Endothelial cell of umbilical vein (primary cell): Measurements from ENCODE around the gene CHST11. TPM values are rescaled to one million over a fixed set of nuclear protein-coding genes. Genes with fewer than 3 reads are reported as not detected.

Experiments
- BruUV-seq: library from RNA; stranded (reverse); fragments of 400-500 nt; replicated peaks from 2 replicates; lab custom pipeline; 2021; lab: Mats Ljungman, UMichigan
- CTCF ChIA-PET: fragments of 300-600, 350-600 bp; sonication (Branson Sonifier 250); formaldehyde crosslinking; loops from one replicate; lab custom pipeline; 2021; ENCODE audit warnings: antibody characterized with exemption, inconsistent platforms; lab: Charles Lee
- POLR2A ChIA-PET: fragments of 300-600, 350-600 bp; sonication (Branson Sonifier 250); formaldehyde crosslinking; loops from one replicate; lab custom pipeline; 2021; ENCODE audit warnings: antibody characterized with exemption, inconsistent platforms; lab: Charles Lee
- DNase-seq: peaks from one replicate; pipeline ENCODE4 v3.0.0-alpha.2; 2011; ENCODE audit warnings: low read depth, low spot score
- FAIRE-seq: peaks from 2 replicates; lab custom pipeline; 2011; peaks lifted over from hg19 to GRCh38; lab: Jason Lieb, UNC
- H2AFZ ChIP-seq: 2 replicates; pipeline ENCODE4 v1.6.0; 2012; ENCODE audit warnings: low read depth, low read length, control low read depth, inconsistent platforms
- H3K27ac ChIP-seq: 2 replicates; pipeline ENCODE4 v1.5.1; 2011; ENCODE audit warnings: low read depth, mild to moderate bottlenecking, control low read depth, low read length, moderate library complexity; ENCODE audit not compliant: insufficient read depth
- H3K27me3 ChIP-seq, 2 experiments: 2 replicates each; pipeline versions ENCODE4 v1.6.0 to v1.6.1; 2011; ENCODE audit warnings: low read length in 2 of 2, mixed read lengths in 1 of 2; ENCODE audit not compliant: control insufficient read depth in 2 of 2, insufficient read depth in 2 of 2
- H3K36me3 ChIP-seq, 2 experiments: 2 replicates in 1 of 2; 3 replicates in 1 of 2; pipeline ENCODE4 v1.5.1; 2011; ENCODE audit warnings: low read length in 2 of 2, mild to moderate bottlenecking in 1 of 2, moderate library complexity in 1 of 2; ENCODE audit not compliant: control insufficient read depth in 2 of 2, insufficient read depth in 2 of 2; ENCODE audit errors: extremely low read depth in 1 of 2
- H3K4me1 ChIP-seq: 3 replicates; pipeline ENCODE4 v1.5.1; 2011; ENCODE audit warnings: mild to moderate bottlenecking, low read length; ENCODE audit not compliant: control insufficient read depth, insufficient read depth; ENCODE audit errors: extremely low read depth
- H3K4me2 ChIP-seq: 2 replicates; pipeline ENCODE4 v1.6.1; 2011; ENCODE audit warnings: low read length, control low read depth, mixed read lengths; ENCODE audit not compliant: insufficient read depth
- H3K4me3 ChIP-seq, 3 experiments: fragments of 200-600 bp in 1 of 3; sonication (generic), shearing (Covaris generic) in 1 of 3; replicated peaks in 1 of 3; 2 replicates each; pipeline ENCODE4 v1.5.1; 2011 to 2016; ENCODE audit warnings: control low read depth in 3 of 3, low read length in 3 of 3, mild to moderate bottlenecking in 2 of 3, inconsistent platforms in 1 of 3, low read depth in 1 of 3, moderate library complexity in 1 of 3; ENCODE audit not compliant: insufficient read depth in 1 of 3
- H3K79me2 ChIP-seq: 2 replicates; pipeline ENCODE4 v1.6.0; 2012; ENCODE audit warnings: low read length, inconsistent platforms; ENCODE audit not compliant: control insufficient read depth, insufficient read depth
- H3K9ac ChIP-seq: replicated peaks from 2 replicates; pipeline ENCODE3; 2011; ENCODE audit warnings: low read length, control low read depth; ENCODE audit not compliant: insufficient read depth; ENCODE audit errors: extremely low read depth
- H3K9me1 ChIP-seq: replicated peaks from 3 replicates; pipeline ENCODE4 v1.6.0; 2011; ENCODE audit warnings: mild to moderate bottlenecking, low read length; ENCODE audit not compliant: control insufficient read depth, insufficient read depth; ENCODE audit errors: extremely low read depth
- H3K9me3 ChIP-seq: replicated peaks from 2 replicates; pipeline ENCODE4 v1.5.1; 2012; ENCODE audit warnings: low read length, inconsistent platforms; ENCODE audit not compliant: control insufficient read depth, insufficient read depth
- H4K20me1 ChIP-seq: replicated peaks from 2 replicates; pipeline ENCODE3; 2011; ENCODE audit warnings: mild to moderate bottlenecking, low read length; ENCODE audit not compliant: control insufficient read depth, insufficient read depth; ENCODE audit errors: extremely low read depth
- EZH2 ChIP-seq: IDR thresholded peaks from 2 replicates; pipeline ENCODE4 v1.6.1; 2012; ENCODE audit warnings: borderline replicate concordance, low read depth, mild to moderate bottlenecking, moderate library complexity, low read length, inconsistent platforms; ENCODE audit not compliant: severe bottlenecking
- FOS ChIP-seq: IDR thresholded peaks from 2 replicates; pipeline ENCODE4 v1.6.1; 2011; ENCODE audit warnings: mild to moderate bottlenecking, low read length, moderate library complexity, borderline replicate concordance; ENCODE audit not compliant: insufficient read depth
- GATA2 ChIP-seq: IDR thresholded peaks from 2 replicates; pipeline ENCODE4 v1.7.0; 2011; ENCODE audit warnings: low read depth, mild to moderate bottlenecking, moderate library complexity, mixed read lengths, low read length; ENCODE audit not compliant: insufficient read length, insufficient read depth
- JUN ChIP-seq: IDR thresholded peaks from 2 replicates; pipeline ENCODE4 v1.6.1; 2011; ENCODE audit warnings: borderline replicate concordance, low read depth; ENCODE audit not compliant: insufficient read length, insufficient read depth
- MYC ChIP-seq: IDR thresholded peaks from one replicate; pipeline ENCODE4 v1.6.1; 2011; ENCODE audit warnings: mild to moderate bottlenecking, low read depth, low read length
- POLR2A ChIP-seq: IDR thresholded peaks from 2 replicates; pipeline ENCODE4 v1.6.1; 2012; ENCODE audit warnings: low read depth, mild to moderate bottlenecking, control low read depth, low read length
- POLR2AphosphoS5 ChIP-seq: IDR thresholded peaks from 2 replicates; pipeline ENCODE4 v1.6.1; 2012; ENCODE audit warnings: low read depth, mild to moderate bottlenecking, control low read depth, low read length, moderate library complexity; ENCODE audit not compliant: insufficient read depth
- dilution Hi-C: fragments of 300-500 bp; cut with MboI; formaldehyde crosslinking; loops from one replicate; pipeline ENCODE4 v1.15.0; 2019; ENCODE audit warnings: low sequenced_read_pairs; ENCODE audit not compliant: extremely low pct_ligation_motif_present
- intact Hi-C: fragments of 100-400 bp; cut with micrococcal nuclease; formaldehyde crosslinking; loops from one replicate; pipeline ENCODE4 v1.10.0; 2022
- polyA plus RNA-seq, 4 experiments: library from polyadenylated mRNA; depleted of rRNA in 3 of 4; stranded (reverse) in 3 of 4; unstranded in 1 of 4; fragments of >200 nt; gene quantifications; 2 replicates each; pipeline versions ENCODE4 v1.2.1 to v1.2.3, GENCODE V29; 2011 to 2012; ENCODE audit warnings: missing spikeins in 1 of 4
- total RNA-seq: library from RNA; stranded (reverse); gene quantifications from 2 replicates; pipeline ENCODE4 v1.2.3, GENCODE V29; 2021
- TF ChIP-seq, protein P1 (sequence below), 2 donors: IDR thresholded peaks; 1 replicate in 1 of 2; 2 replicates in 1 of 2; pipeline ENCODE4 v1.5.1; 2011; ENCODE audit warnings: low read length in 2 of 2, mild to moderate bottlenecking in 2 of 2, moderate library complexity in 2 of 2, control low read depth in 1 of 2, inconsistent platforms in 1 of 2, low read depth in 1 of 2; ENCODE audit not compliant: insufficient read depth in 1 of 2; ENCODE audit errors: extremely low read depth in 1 of 2
- TF ChIP-seq, protein P2 (sequence below): IDR thresholded peaks from 2 replicates; pipeline ENCODE4 v1.6.1; 2011; ENCODE audit not compliant: insufficient read depth, insufficient read length

Gene CHST11
- total and polyA plus RNA-seq, 2 donors (not counting 3 experiments of a cell fraction or from before 2014, with no cell fraction given) = 19.7 to 20.9 TPM

DNA sequence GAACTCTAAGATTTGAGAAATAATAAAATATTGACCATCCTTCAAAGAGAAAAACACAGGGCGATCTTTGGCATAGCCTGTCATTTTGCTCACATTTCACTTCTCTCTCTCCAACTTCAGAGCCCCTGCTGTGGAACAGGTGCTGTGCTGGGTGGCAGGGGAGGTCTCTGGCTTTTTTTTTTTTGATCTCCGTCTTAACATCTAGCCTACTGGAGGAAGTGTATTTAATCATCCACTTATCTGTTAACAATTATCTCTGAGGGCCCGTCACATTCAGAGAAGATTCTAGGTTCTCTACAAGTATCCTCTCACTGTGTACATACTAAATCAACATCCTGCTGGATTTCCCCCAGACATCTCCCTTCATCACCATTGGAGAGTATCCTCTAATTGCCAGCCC lies 34.1 kb downstream of the CHST11 start:
- POLR2A ChIA-PET = no interaction called here
- no peaks in the 10 kb centered on the region for H4K20me1 ChIP-seq
- H3K4me2 ChIP-seq = no peak overlapping the region
- no peaks in the 10 kb centered on the region for H3K36me3 ChIP-seq
- dilution Hi-C loops (no loop called here), intact Hi-C loops (no loop called here)
- no peaks in the 10 kb centered on the region for H3K9me1 ChIP-seq
- H3K27me3 ChIP-seq = no peaks in the 10 kb centered on the region
- TF ChIP-seq MYC = no peak
- TF ChIP-seq, protein P1, sequence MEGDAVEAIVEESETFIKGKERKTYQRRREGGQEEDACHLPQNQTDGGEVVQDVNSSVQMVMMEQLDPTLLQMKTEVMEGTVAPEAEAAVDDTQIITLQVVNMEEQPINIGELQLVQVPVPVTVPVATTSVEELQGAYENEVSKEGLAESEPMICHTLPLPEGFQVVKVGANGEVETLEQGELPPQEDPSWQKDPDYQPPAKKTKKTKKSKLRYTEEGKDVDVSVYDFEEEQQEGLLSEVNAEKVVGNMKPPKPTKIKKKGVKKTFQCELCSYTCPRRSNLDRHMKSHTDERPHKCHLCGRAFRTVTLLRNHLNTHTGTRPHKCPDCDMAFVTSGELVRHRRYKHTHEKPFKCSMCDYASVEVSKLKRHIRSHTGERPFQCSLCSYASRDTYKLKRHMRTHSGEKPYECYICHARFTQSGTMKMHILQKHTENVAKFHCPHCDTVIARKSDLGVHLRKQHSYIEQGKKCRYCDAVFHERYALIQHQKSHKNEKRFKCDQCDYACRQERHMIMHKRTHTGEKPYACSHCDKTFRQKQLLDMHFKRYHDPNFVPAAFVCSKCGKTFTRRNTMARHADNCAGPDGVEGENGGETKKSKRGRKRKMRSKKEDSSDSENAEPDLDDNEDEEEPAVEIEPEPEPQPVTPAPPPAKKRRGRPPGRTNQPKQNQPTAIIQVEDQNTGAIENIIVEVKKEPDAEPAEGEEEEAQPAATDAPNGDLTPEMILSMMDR (IDR thresholded peaks at IDR 0.05; ENCODE audit: extremely low read depth in 1 of 2, insufficient read depth in 1 of 2, low read depth in 1 of 2, low read length in 2 of 2) = no peak
- TF ChIP-seq EZH2 = no peak
- no peak for TF ChIP-seq POLR2AphosphoS5
- TF ChIP-seq JUN = no peak
- TF ChIP-seq FOS = no peak
- TF ChIP-seq, protein P2, sequence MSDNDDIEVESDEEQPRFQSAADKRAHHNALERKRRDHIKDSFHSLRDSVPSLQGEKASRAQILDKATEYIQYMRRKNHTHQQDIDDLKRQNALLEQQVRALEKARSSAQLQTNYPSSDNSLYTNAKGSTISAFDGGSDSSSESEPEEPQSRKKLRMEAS = no peak
- TF ChIP-seq POLR2A = no peak
- TF ChIP-seq GATA2 = no peak
- H3K4me3 ChIP-seq = no peak overlapping the region
- H3K27ac ChIP-seq = no peak overlapping the region
- no peaks in the 10 kb centered on the region for H3K4me1 ChIP-seq
- no peak overlapping the region for H2AFZ ChIP-seq
- FAIRE-seq (no peak), DNase-seq (no peak)
- CTCF ChIA-PET = no interaction called here
- H3K9ac ChIP-seq = no peak overlapping the region
- no TSS peak for BruUV-seq
- H3K79me2 ChIP-seq = peaks cover 20% of the 10 kb centered on the region
- no peaks in the 10 kb centered on the region for H3K9me3 ChIP-seq
